Fibroblast of lung (primary cell): ENCODE data around the gene PLEKHA1. TPM values are rescaled to one million over a fixed set of nuclear protein-coding genes. Genes with fewer than 3 reads are reported as not detected.

Experiments
- DNase-seq, 2 donors: peaks; one replicate each; pipeline versions ENCODE4 v3.0.0 to v3.0.0-alpha.2; 2010; ENCODE audit warnings: low read depth in 2 of 2
- H2AFZ ChIP-seq: 2 replicates; pipeline ENCODE4 v1.5.1; 2012; ENCODE audit warnings: low read length, control low read depth, inconsistent platforms
- H3K27ac ChIP-seq: 2 replicates; pipeline ENCODE4 v1.5.1; 2011; ENCODE audit warnings: low read length, control low read depth; ENCODE audit not compliant: insufficient read depth
- H3K27me3 ChIP-seq: 2 replicates; pipeline ENCODE4 v1.5.1; 2011; ENCODE audit warnings: mild to moderate bottlenecking, low read length; ENCODE audit not compliant: control insufficient read depth, insufficient read depth
- H3K36me3 ChIP-seq: 2 replicates; pipeline ENCODE4 v1.5.1; 2011; ENCODE audit warnings: low read length; ENCODE audit not compliant: control insufficient read depth, insufficient read depth
- H3K4me1 ChIP-seq: 2 replicates; pipeline ENCODE4 v1.5.1; 2011; ENCODE audit warnings: low read length; ENCODE audit not compliant: control insufficient read depth, insufficient read depth; ENCODE audit errors: extremely low read depth
- H3K4me2 ChIP-seq: 2 replicates; pipeline ENCODE4 v1.5.1; 2011; ENCODE audit warnings: low read length, control low read depth; ENCODE audit not compliant: insufficient read depth; ENCODE audit errors: extremely low read depth
- H3K4me3 ChIP-seq, 4 experiments: fragments of 200-600 bp in 1 of 4; sonication (generic) in 1 of 4; replicated peaks in 1 of 4; 2 replicates each; pipeline ENCODE4 v1.5.1; 2011 to 2016; ENCODE audit warnings: low read length in 4 of 4, low read depth in 3 of 4, mild to moderate bottlenecking in 3 of 4, control low read depth in 2 of 4, inconsistent platforms in 1 of 4, mixed read lengths in 1 of 4; ENCODE audit not compliant: insufficient read depth in 1 of 4; ENCODE audit errors: control extremely low read depth in 1 of 4
- H3K79me2 ChIP-seq: 2 replicates; pipeline ENCODE4 v1.5.1; 2012; ENCODE audit warnings: mild to moderate bottlenecking, low read length, inconsistent platforms; ENCODE audit not compliant: control insufficient read depth, insufficient read depth
- H3K9ac ChIP-seq: 2 replicates; pipeline ENCODE4 v1.5.1; 2011; ENCODE audit warnings: mild to moderate bottlenecking, low read length, control low read depth; ENCODE audit not compliant: insufficient read depth
- H3K9me3 ChIP-seq: 2 replicates; pipeline ENCODE4 v1.5.1; 2012; ENCODE audit warnings: low read depth, low read length; ENCODE audit not compliant: control insufficient read depth, insufficient read depth
- H4K20me1 ChIP-seq: 2 replicates; pipeline ENCODE4 v1.5.1; 2011; ENCODE audit warnings: low read length; ENCODE audit not compliant: control insufficient read depth, insufficient read depth; ENCODE audit errors: extremely low read depth
- EZH2 ChIP-seq: IDR thresholded peaks from 2 replicates; pipeline ENCODE4 v1.5.1; 2012; ENCODE audit warnings: low read length, control low read depth, mild to moderate bottlenecking; ENCODE audit errors: missing control alignments
- polyA plus RNA-seq, 2 donors: library from polyadenylated mRNA; depleted of rRNA in 1 of 2; stranded (reverse) in 1 of 2; unstranded in 1 of 2; fragments of >200 nt; gene quantifications; 2 replicates each; pipeline ENCODE4 v1.2.1, GENCODE V29; 2011 to 2012; ENCODE audit warnings: missing spikeins in 1 of 2
- total RNA-seq: library from RNA; depleted of rRNA; stranded (reverse); fragments of >200 nt; gene quantifications from 2 replicates; pipeline ENCODE4 v1.2.1, GENCODE V29; 2014
- TF ChIP-seq, protein P1 (sequence below), 2 donors: IDR thresholded peaks in 1 of 2; conservative IDR thresholded peaks in 1 of 2; 1 replicate in 1 of 2; 2 replicates in 1 of 2; pipeline ENCODE4 v1.5.1; 2011 to 2012; ENCODE audit warnings: low read length in 2 of 2, control low read depth in 1 of 2, inconsistent platforms in 1 of 2, low read depth in 1 of 2, mild to moderate bottlenecking in 1 of 2

Gene PLEKHA1
- total and polyA plus RNA-seq, 2 donors (not counting 1 experiment from before 2014, with no cell fraction given): 14.4 to 37.9 TPM

DNA sequence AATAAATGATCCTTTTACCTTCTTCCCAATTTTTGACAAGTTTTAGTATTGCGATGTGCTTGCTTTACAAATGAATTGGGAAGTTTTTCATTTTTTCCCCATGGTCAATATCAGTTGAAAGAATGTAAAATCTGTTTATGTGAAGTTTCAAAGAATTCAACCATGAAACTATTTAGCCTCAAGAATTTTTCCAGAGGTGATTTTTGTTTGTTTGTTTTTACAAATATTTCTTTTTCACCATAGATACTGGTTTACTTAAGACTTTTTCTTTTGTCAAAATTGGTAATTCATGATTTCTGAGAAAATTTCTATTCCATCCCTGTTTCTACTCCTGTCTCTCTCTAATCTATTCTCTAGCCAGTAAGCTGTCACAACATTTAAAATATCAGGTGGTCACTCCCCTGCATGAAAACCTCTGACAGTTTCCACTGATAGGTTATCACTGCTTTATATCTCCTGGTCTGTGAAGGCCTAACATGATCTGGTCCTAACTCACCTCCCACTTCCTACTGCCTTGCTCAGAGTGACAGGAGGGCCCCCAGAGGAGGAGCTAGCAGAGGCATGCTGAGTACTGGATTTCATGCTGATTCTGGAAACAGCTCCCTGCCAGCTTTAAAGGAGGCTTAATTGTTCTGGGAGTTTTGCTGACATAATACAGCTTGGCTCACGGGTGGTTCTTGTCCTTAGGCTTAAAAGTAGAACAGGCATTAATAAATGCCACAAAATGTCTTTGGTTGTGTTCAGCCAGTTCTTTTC is 72.3 kb downstream of the PLEKHA1 start:
- DNase-seq: peak in 1 of 2 donors; percentile 22

GRCh38 chr10:122448600-122448999 is 74.1 kb downstream of the PLEKHA1 start:
- no peaks in the 10 kb centered on the region for H3K27me3 ChIP-seq
- no peaks in the 10 kb centered on the region for H4K20me1 ChIP-seq
- H3K9ac ChIP-seq: no peak overlapping the region
- no peak overlapping the region for H3K4me2 ChIP-seq
- TF ChIP-seq, protein P1, sequence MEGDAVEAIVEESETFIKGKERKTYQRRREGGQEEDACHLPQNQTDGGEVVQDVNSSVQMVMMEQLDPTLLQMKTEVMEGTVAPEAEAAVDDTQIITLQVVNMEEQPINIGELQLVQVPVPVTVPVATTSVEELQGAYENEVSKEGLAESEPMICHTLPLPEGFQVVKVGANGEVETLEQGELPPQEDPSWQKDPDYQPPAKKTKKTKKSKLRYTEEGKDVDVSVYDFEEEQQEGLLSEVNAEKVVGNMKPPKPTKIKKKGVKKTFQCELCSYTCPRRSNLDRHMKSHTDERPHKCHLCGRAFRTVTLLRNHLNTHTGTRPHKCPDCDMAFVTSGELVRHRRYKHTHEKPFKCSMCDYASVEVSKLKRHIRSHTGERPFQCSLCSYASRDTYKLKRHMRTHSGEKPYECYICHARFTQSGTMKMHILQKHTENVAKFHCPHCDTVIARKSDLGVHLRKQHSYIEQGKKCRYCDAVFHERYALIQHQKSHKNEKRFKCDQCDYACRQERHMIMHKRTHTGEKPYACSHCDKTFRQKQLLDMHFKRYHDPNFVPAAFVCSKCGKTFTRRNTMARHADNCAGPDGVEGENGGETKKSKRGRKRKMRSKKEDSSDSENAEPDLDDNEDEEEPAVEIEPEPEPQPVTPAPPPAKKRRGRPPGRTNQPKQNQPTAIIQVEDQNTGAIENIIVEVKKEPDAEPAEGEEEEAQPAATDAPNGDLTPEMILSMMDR (conservative IDR thresholded peaks at IDR 0.05 in 1 of 2, IDR thresholded peaks at IDR 0.05 in 1 of 2; ENCODE audit: low read depth in 1 of 2, low read length in 2 of 2): no peak
- TF ChIP-seq EZH2: no peak
- no peak overlapping the region for H3K4me3 ChIP-seq
- H3K4me1 ChIP-seq: no peaks in the 10 kb centered on the region
- H3K27ac ChIP-seq: no peak overlapping the region
- H3K79me2 ChIP-seq: no peaks in the 10 kb centered on the region
- no peak overlapping the region for H2AFZ ChIP-seq
- H3K36me3 ChIP-seq: no peaks in the 10 kb centered on the region
- H3K9me3 ChIP-seq: no peaks in the 10 kb centered on the region
- DNase-seq: no peak

More for the DNA sequence above, 72.3 kb downstream of the PLEKHA1 start:
- no peaks in the 10 kb centered on the region for H3K27me3 ChIP-seq
- H3K9ac ChIP-seq: no peak overlapping the region
- H3K79me2 ChIP-seq: no peaks in the 10 kb centered on the region
- no peaks in the 10 kb centered on the region for H4K20me1 ChIP-seq
- H3K27ac ChIP-seq: no peak overlapping the region
- H3K4me3 ChIP-seq: no peak overlapping the region
- no peaks in the 10 kb centered on the region for H3K9me3 ChIP-seq
- H2AFZ ChIP-seq: no peak overlapping the region
- no peaks in the 10 kb centered on the region for H3K4me1 ChIP-seq
- no peak overlapping the region for H3K4me2 ChIP-seq
- no peaks in the 10 kb centered on the region for H3K36me3 ChIP-seq
- TF ChIP-seq, protein P1 (conservative IDR thresholded peaks at IDR 0.05 in 1 of 2, IDR thresholded peaks at IDR 0.05 in 1 of 2; ENCODE audit: low read depth in 1 of 2, low read length in 2 of 2): no peak
- no peak for TF ChIP-seq EZH2

GRCh38 chr10:122449153-122449552 is 74.6 kb downstream of the PLEKHA1 start:
- no peak overlapping the region for H3K27ac ChIP-seq
- no peaks in the 10 kb centered on the region for H3K36me3 ChIP-seq
- no peaks in the 10 kb centered on the region for H3K4me1 ChIP-seq
- H3K79me2 ChIP-seq: no peaks in the 10 kb centered on the region
- H3K4me2 ChIP-seq: no peak overlapping the region
- H3K4me3 ChIP-seq: no peak overlapping the region
- no peaks in the 10 kb centered on the region for H3K9me3 ChIP-seq
- TF ChIP-seq, protein P1 (conservative IDR thresholded peaks at IDR 0.05 in 1 of 2, IDR thresholded peaks at IDR 0.05 in 1 of 2; ENCODE audit: low read depth in 1 of 2, low read length in 2 of 2): no peak
- TF ChIP-seq EZH2: no peak
- H2AFZ ChIP-seq: no peak overlapping the region
- DNase-seq: no peak
- no peaks in the 10 kb centered on the region for H3K27me3 ChIP-seq
- H4K20me1 ChIP-seq: no peaks in the 10 kb centered on the region
- H3K9ac ChIP-seq: no peak overlapping the region
